ENCODE data around the gene FAM185A. TPM values are rescaled to one million over a fixed set of nuclear protein-coding genes. Genes with fewer than 3 reads are reported as not detected.
A peak's percentile ranks its signal among the peaks of the same experiment; 100 is the strongest.
"Not testable (repeated sequence)": the region's sequence is repeated elsewhere in the genome, so short reads cannot be mapped to it uniquely, and the experiment has no call there.

FAM185A gene
- total and polyA plus RNA-seq, 5 donors: 4.2 to 7.5 (median 6.3) TPM

DNA sequence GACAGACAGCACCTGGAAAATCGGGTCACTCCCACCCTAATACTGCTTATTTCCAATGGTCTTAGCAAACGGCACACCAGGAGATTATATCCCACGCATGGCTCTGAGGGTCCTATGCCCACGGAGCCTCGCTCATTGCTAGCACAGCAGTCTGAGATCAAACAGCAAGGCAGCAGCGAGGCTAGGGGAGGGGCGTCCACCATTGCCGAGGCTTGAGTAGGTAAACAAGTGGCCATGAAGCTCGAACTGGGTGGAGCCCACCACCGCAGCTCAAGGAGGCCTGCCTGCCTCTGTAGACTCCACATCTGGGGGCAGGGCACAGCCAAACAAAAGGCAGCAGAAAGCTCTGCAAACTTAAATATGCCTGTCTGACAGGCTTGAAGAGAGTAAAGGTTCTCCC is 32.1 kb downstream of the FAM185A start:
- H3K4me1 ChIP-seq (ENCODE audit: control insufficient read depth, insufficient read depth, low read length); H3K27ac ChIP-seq (ENCODE audit: low read length); intact Hi-C loops (cut with DNase I); H3K4me3 ChIP-seq (ENCODE audit: low read length); H3K9me3 ChIP-seq (ENCODE audit: control insufficient read depth, low read length); H3K27me3 ChIP-seq (ENCODE audit: control insufficient read depth, insufficient read depth); ATAC-seq: not testable (repeated sequence)
- DNase-seq: peak in 2 of 3 donors; percentile 19 to 22
- 97% methylated on average over 10 of the region's 10 CpGs for WGBS

DNA sequence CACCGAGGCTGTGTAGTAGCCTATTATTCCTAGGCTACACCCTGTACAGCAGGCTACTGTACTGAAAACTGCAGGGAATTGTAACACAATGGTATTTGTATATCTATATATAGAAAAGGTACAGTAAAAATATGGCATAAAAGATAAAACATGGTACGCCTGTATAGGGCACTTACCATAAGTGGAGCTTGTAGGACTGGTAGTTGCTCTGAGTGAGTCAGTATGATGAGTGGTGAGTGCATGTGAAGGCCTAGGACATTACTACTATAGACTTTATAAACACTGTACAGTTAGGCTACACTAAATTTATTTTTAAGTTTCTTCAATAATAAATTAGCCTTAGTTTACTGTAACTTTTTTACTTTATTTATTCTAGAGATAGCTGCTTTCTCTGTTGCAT is 40.0 kb downstream of the FAM185A start:
- H3K27me3 ChIP-seq (ENCODE audit: control insufficient read depth, insufficient read depth); H3K27ac ChIP-seq (ENCODE audit: low read length); DNase-seq; H3K4me3 ChIP-seq (ENCODE audit: low read length); H3K9me3 ChIP-seq (ENCODE audit: control insufficient read depth, low read length); intact Hi-C loops (cut with DNase I); H3K4me1 ChIP-seq (ENCODE audit: control insufficient read depth, insufficient read depth, low read length); ATAC-seq: not testable (repeated sequence)
- 95% methylated on average over 2 of the region's 2 CpGs for WGBS

DNA sequence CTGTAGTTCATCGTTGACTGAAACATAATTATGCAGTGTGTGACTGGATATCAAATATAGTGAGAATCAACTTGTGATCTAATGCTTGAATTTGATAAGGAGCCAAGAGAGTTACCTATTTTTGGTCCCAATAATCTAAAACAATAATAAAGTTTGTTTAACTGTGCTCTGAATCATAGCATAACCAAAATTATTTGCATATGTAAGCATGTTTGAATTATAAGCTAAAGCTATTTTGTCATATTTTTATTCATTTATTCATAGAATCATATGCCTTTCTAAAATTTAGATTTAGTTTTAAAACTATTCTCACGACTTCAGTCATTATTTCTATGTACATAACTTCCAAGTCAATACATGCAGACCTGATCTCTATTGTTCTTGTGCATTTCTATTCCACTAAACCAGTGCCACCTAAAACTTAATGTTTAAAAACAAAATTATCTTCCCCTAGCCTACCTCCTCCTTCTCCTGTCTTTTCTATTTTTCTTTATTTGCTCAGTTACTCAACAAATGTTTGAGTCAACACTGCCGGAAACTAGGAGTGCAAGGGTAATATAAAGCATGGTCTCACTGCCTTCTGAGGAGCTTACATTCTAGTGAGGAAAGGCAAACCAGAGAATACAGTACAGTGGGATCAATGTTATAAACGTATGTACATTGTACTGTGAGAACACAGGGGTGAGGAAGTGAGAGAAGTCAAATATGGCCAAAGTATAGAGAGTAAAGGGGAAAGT is 41.7 kb downstream of the FAM185A start:
- WGBS: 88% methylated on average over 4 of the region's 4 CpGs
- not testable (repeated sequence) for ATAC-seq

DNA sequence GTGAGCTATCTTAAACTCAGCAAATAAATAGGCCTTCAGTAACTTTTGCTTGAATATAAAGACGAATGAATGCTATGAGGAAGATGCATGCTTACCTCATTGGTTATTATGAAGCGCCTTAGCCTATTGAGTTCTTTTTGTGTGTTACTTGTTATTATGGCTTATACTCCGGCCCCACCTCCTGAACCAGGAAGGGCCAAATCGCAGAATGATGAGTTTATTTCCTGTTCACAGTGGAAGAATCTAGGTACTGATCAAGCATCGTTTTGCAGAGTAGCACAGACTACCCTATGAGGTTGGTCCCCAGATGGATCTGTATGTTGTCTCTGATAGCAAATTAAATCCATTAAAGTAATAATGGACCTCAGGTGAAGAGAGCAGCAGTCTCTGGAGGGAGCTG is 42.6 kb downstream of the FAM185A start:
- H3K9me3 ChIP-seq (ENCODE audit: control insufficient read depth, low read length); intact Hi-C loops (cut with DNase I); ATAC-seq; H3K4me3 ChIP-seq (ENCODE audit: low read length); DNase-seq; H3K27me3 ChIP-seq (ENCODE audit: control insufficient read depth, insufficient read depth); H3K27ac ChIP-seq (ENCODE audit: low read length); H3K4me1 ChIP-seq (ENCODE audit: control insufficient read depth, insufficient read depth, low read length): not testable (repeated sequence)
- WGBS: 70% methylated on average over 5 of the region's 5 CpGs

More for the DNA sequence above, 41.7 kb downstream of the FAM185A start:
- H3K27me3 ChIP-seq (ENCODE audit: control insufficient read depth, insufficient read depth); H3K27ac ChIP-seq (ENCODE audit: low read length); intact Hi-C loops (cut with DNase I); H3K4me1 ChIP-seq (ENCODE audit: control insufficient read depth, insufficient read depth, low read length); H3K9me3 ChIP-seq (ENCODE audit: control insufficient read depth, low read length); H3K4me3 ChIP-seq (ENCODE audit: low read length); DNase-seq: not testable (repeated sequence)

GRCh38 chr7:102791831-102792230 is 43.0 kb downstream of the FAM185A start:
- H3K9me3 ChIP-seq (ENCODE audit: control insufficient read depth, low read length); H3K4me1 ChIP-seq (ENCODE audit: control insufficient read depth, insufficient read depth, low read length); H3K27ac ChIP-seq (ENCODE audit: low read length); H3K4me3 ChIP-seq (ENCODE audit: low read length); H3K27me3 ChIP-seq (ENCODE audit: control insufficient read depth, insufficient read depth); DNase-seq; intact Hi-C loops (cut with DNase I): not testable (repeated sequence)
- ATAC-seq: peak in 1 of 2 donors; percentile 63

DNA sequence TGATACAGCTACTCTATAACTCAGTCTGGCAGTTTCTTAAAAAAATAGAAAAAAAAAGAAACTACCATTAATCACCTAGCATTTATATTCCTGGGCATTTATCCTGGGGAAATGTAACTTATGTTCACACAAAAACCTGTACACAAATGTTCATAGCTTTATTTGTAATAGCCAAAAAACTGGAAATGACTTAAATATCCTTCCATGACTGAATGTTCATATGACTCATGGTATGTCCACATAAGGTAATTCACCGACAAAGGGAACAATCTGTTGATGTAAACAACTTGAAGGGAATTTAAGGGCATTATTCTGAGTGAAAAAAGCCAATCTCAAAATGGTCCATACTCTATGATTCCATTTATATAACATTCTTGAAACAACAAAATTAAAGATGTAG is 45.8 kb downstream of the FAM185A start:
- WGBS: 84% methylated on average over 1 of the region's 1 CpG
- not testable (repeated sequence) for DNase-seq

GRCh38 chr7:102795987-102796595 is 47.3 kb downstream of the FAM185A start:
- H3K4me1 ChIP-seq (ENCODE audit: control insufficient read depth, insufficient read depth, low read length); H3K27me3 ChIP-seq (ENCODE audit: control insufficient read depth, insufficient read depth); intact Hi-C loops (cut with DNase I); H3K4me3 ChIP-seq (ENCODE audit: low read length); DNase-seq; H3K9me3 ChIP-seq (ENCODE audit: control insufficient read depth, low read length); ATAC-seq; H3K27ac ChIP-seq (ENCODE audit: low read length): not testable (repeated sequence)
- WGBS: 93% methylated on average over 4 of the region's 6 CpGs

More for the DNA sequence above, 45.8 kb downstream of the FAM185A start:
- H3K9me3 ChIP-seq (ENCODE audit: control insufficient read depth, low read length); H3K4me3 ChIP-seq (ENCODE audit: low read length); H3K27me3 ChIP-seq (ENCODE audit: control insufficient read depth, insufficient read depth); H3K4me1 ChIP-seq (ENCODE audit: control insufficient read depth, insufficient read depth, low read length); ATAC-seq; intact Hi-C loops (cut with DNase I); H3K27ac ChIP-seq (ENCODE audit: low read length): not testable (repeated sequence)

DNA sequence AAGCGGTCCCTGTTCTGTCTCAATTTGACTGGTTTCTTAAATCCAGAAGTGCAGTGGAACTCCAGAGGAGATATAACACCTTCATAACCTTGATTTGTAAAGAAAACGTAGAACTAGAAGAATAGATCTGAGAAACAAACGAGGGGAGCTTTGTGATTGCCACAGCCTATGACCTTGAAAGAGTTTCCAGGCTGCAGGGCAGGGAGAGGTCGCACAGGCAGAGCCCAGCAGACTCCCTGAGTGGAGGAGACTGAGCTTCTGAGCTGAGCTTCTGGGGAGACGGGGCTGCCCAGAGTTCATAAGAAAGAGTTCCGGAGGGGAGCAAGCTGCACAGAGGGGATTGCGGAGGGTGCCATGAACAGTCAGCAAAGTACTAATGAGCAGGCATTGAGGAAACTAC is 57.8 kb downstream of the FAM185A start:
- ATAC-seq (no peak), DNase-seq (no peak)
- Histone ChIP-seq H3K27ac (ENCODE audit: low read length) (no peak overlapping the region), H3K27me3 (ENCODE audit: control insufficient read depth, insufficient read depth) (no peaks in the 10 kb centered on the region), H3K9me3 (ENCODE audit: control insufficient read depth, low read length) (no peaks in the 10 kb centered on the region), H3K4me1 (ENCODE audit: control insufficient read depth, insufficient read depth, low read length) (no peaks in the 10 kb centered on the region), H3K4me3 (ENCODE audit: low read length) (no peak overlapping the region)
- WGBS: 88% methylated on average over 7 of the region's 7 CpGs
- intact Hi-C loops (cut with DNase I): no loop called here

DNA sequence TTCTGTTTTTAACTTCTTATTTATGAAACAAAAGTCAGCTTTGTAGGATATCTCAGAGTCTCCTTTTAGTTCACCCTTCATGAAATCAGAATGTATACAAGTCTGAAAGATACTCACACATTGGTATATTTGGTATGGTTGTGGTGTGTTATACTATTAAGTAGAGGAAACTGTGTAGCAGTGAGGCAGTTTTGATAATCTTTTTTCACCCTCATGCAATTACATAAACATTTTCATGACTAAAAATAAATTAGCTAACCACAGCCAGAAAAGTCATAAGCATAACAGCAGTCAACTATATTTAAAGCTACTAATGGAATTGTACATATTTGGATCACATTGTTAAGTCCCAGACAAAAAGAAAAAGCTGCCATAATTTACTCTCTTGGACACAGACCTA is 62.1 kb downstream of the FAM185A start:
- intact Hi-C loops (cut with DNase I): no loop called here
- H3K9me3 ChIP-seq (ENCODE audit: control insufficient read depth, low read length): no peaks in the 10 kb centered on the region
- ATAC-seq (no peak), DNase-seq (no peak)
- H3K27ac ChIP-seq (ENCODE audit: low read length): no peak overlapping the region
- no peak overlapping the region for H3K4me3 ChIP-seq (ENCODE audit: low read length)
- H3K4me1 ChIP-seq (ENCODE audit: control insufficient read depth, insufficient read depth, low read length): no peaks in the 10 kb centered on the region
- H3K27me3 ChIP-seq (ENCODE audit: control insufficient read depth, insufficient read depth): no peaks in the 10 kb centered on the region

GRCh38 chr7:102811942-102812678 is 63.3 kb downstream of the FAM185A start:
- no peaks in the 10 kb centered on the region for H3K9me3 ChIP-seq (ENCODE audit: control insufficient read depth, low read length)
- ATAC-seq (peak in 1 of 2 donors; percentile 63), DNase-seq (no peak)
- intact Hi-C loops (cut with DNase I): no loop called here
- no peak overlapping the region for H3K4me3 ChIP-seq (ENCODE audit: low read length)
- H3K4me1 ChIP-seq (ENCODE audit: control insufficient read depth, insufficient read depth, low read length): no peaks in the 10 kb centered on the region
- WGBS: 39% methylated on average over 8 of the region's 8 CpGs
- H3K27ac ChIP-seq (ENCODE audit: low read length): no peak overlapping the region
- H3K27me3 ChIP-seq (ENCODE audit: control insufficient read depth, insufficient read depth): no peaks in the 10 kb centered on the region

Measured in right cardiac atrium (tissue), 5 donors.